ENCODE results near the gene SLC6A12.

SLC6A12 gene

DNA sequence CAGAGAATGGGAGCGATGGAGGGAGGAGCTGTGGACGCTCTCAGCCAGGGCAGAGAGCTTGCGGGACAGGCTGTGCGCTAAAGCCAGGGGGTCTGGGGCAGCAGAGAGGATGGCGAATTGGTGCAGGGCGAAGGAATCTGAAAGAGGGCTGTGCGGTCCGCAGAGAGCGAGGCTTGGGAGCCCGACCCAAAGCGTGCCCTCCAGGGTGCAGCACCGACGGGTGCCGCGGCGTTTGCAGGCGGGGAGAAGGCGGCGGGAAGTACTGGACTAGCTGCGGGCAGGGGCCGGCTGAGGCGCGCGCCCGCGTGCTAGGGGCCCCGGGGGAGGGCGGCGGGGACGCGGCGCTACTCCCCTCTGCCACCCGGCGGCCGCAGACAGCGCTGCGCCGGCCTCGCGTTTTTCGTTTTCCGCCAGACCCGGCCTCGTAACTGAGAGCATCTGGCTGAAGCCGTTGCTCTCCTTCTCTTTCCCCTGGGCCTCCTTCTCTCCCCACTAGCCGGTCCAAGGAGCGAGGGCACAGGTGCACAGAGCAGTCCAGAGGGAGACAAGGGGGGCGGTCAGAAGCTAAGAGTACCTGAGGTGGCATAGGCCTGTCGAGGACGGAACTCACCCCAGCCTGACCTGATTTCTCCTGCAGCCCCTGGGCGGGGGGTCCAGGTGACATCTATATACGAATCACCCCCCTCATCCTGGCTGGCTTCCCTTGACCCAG, 24.9 kb downstream of the SLC6A12 start:
- Histone ChIP-seq H3K27ac (ENCODE audit: extremely low read depth, low read depth, low read length) (no peak overlapping the region), H3K4me3 (ENCODE audit: low read depth, low read length) (peak overlapping the region; percentile 32), H3K4me1 (ENCODE audit: control insufficient read depth, insufficient read depth, low read length) (no peaks in the 10 kb centered on the region), H3K9me3 (ENCODE audit: control insufficient read depth, insufficient read depth, low read depth, low read length) (no peaks in the 10 kb centered on the region), H3K36me3 (ENCODE audit: control insufficient read depth in 2 of 2, insufficient read depth in 1 of 2, low read length in 2 of 2) (no peaks in the 10 kb centered on the region)
- ChIA-PET CTCF (interaction anchor here (0.5 to 2.9 kb wide), 15 partner anchors 10 to 1144 kb away, joined by 3 to 13 read pairs (median 4); no protein-coding TSS in a partner anchor), POLR2A (no interaction called here)
- TF ChIP-seq, protein P1, sequence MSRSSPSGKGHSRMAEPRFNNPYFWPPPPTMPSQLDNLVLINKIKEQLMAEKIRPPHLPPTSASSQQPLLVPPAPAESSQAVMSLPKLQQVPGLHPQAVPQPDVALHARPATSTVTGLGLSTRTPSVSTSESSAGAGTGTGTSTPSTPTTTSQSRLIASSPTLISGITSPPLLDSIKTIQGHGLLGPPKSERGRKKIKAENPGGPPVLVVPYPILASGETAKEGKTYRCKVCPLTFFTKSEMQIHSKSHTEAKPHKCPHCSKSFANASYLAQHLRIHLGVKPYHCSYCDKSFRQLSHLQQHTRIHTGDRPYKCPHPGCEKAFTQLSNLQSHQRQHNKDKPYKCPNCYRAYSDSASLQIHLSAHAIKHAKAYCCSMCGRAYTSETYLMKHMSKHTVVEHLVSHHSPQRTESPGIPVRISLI (tag by site-specific recombination; IDR thresholded peaks at IDR 0.05) = no peak
- TF ChIP-seq PATZ1 (tag by site-specific recombination; IDR thresholded peaks at IDR 0.05) (0 out of 2 replicates have a peak, but pooled peaks have one; percentile 43), ZNF211 (tag by site-specific recombination; IDR thresholded peaks at IDR 0.05; ENCODE audit: low read depth) (no peak), ZNF423 (tag by site-specific recombination; IDR thresholded peaks at IDR 0.05) (peak; percentile 27; the same call in 1 of the 2 replicates), ZBTB48 (tag by site-specific recombination; IDR thresholded peaks at IDR 0.05) (peak; percentile 43; the same call in 1 of the 2 replicates), ZNF394 (tag by site-specific recombination; IDR thresholded peaks at IDR 0.05; ENCODE audit: borderline replicate concordance) (peak; percentile 22; the same call in 1 of the 2 replicates), ZNF157 (tag by site-specific recombination; IDR thresholded peaks at IDR 0.05) (no peak), ZNF660 (tag by site-specific recombination; IDR thresholded peaks at IDR 0.05) (peak; percentile 85), ZBTB44 (tag by site-specific recombination; IDR thresholded peaks at IDR 0.05) (no peak), ZBTB17 (tag by site-specific recombination; IDR thresholded peaks at IDR 0.05) (no peak), ZNF266 (tag by site-specific recombination; IDR thresholded peaks at IDR 0.05; ENCODE audit: low read depth) (no peak), ZIC2 (tag by site-specific recombination; IDR thresholded peaks at IDR 0.05) (peak; percentile 52), ZBTB26 (tag by site-specific recombination; optimal IDR thresholded peaks at IDR 0.05) (peak; percentile 66), ZNF366 (tag by site-specific recombination; conservative IDR thresholded peaks at IDR 0.05) (peak; percentile 56), ZBTB1 (tag by site-specific recombination; IDR thresholded peaks at IDR 0.05) (no peak), KLF9 (tag by site-specific recombination; IDR thresholded peaks at IDR 0.05; ENCODE audit: low read depth) (0 out of 2 replicates have a peak, but pooled peaks have one; percentile 5), ZNF23 (tag by site-specific recombination; IDR thresholded peaks at IDR 0.05; ENCODE audit: borderline replicate concordance) (no peak), ZNF449 (tag by site-specific recombination; IDR thresholded peaks at IDR 0.05) (no peak), YY2 (tag by site-specific recombination; IDR thresholded peaks at IDR 0.05) (no peak)
- TF ChIP-seq, protein P2, sequence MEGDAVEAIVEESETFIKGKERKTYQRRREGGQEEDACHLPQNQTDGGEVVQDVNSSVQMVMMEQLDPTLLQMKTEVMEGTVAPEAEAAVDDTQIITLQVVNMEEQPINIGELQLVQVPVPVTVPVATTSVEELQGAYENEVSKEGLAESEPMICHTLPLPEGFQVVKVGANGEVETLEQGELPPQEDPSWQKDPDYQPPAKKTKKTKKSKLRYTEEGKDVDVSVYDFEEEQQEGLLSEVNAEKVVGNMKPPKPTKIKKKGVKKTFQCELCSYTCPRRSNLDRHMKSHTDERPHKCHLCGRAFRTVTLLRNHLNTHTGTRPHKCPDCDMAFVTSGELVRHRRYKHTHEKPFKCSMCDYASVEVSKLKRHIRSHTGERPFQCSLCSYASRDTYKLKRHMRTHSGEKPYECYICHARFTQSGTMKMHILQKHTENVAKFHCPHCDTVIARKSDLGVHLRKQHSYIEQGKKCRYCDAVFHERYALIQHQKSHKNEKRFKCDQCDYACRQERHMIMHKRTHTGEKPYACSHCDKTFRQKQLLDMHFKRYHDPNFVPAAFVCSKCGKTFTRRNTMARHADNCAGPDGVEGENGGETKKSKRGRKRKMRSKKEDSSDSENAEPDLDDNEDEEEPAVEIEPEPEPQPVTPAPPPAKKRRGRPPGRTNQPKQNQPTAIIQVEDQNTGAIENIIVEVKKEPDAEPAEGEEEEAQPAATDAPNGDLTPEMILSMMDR (tag by site-specific recombination; IDR thresholded peaks at IDR 0.05) = peak; percentile 40
- TF ChIP-seq, protein P3, sequence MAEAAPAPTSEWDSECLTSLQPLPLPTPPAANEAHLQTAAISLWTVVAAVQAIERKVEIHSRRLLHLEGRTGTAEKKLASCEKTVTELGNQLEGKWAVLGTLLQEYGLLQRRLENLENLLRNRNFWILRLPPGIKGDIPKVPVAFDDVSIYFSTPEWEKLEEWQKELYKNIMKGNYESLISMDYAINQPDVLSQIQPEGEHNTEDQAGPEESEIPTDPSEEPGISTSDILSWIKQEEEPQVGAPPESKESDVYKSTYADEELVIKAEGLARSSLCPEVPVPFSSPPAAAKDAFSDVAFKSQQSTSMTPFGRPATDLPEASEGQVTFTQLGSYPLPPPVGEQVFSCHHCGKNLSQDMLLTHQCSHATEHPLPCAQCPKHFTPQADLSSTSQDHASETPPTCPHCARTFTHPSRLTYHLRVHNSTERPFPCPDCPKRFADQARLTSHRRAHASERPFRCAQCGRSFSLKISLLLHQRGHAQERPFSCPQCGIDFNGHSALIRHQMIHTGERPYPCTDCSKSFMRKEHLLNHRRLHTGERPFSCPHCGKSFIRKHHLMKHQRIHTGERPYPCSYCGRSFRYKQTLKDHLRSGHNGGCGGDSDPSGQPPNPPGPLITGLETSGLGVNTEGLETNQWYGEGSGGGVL (tag by site-specific recombination; IDR thresholded peaks at IDR 0.05) = peak; percentile 33; the same call in 1 of the 2 replicates
- TF ChIP-seq, protein P4, sequence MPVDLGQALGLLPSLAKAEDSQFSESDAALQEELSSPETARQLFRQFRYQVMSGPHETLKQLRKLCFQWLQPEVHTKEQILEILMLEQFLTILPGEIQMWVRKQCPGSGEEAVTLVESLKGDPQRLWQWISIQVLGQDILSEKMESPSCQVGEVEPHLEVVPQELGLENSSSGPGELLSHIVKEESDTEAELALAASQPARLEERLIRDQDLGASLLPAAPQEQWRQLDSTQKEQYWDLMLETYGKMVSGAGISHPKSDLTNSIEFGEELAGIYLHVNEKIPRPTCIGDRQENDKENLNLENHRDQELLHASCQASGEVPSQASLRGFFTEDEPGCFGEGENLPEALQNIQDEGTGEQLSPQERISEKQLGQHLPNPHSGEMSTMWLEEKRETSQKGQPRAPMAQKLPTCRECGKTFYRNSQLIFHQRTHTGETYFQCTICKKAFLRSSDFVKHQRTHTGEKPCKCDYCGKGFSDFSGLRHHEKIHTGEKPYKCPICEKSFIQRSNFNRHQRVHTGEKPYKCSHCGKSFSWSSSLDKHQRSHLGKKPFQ (tag by site-specific recombination; IDR thresholded peaks at IDR 0.05) = no peak
